AG04450 (cell line): ENCODE measurements around the gene RALY. TPM values are rescaled to one million over a fixed set of nuclear protein-coding genes. Genes with fewer than 3 reads are reported as not detected.

Experiments used
- CTCF ChIA-PET: fragments of 300-600, 350-600 bp; formaldehyde crosslinking; extraction: SDS; loops from one replicate; lab custom pipeline; 2022; ENCODE audit warnings: antibody characterized with exemption, inconsistent platforms; lab: Charles Lee
- POLR2A ChIA-PET: fragments of 350-600 bp; formaldehyde crosslinking; extraction: SDS; loops from one replicate; lab custom pipeline; 2021; ENCODE audit warnings: antibody characterized with exemption, inconsistent platforms; lab: Yijun Ruan, JAX
- DNase-seq: peaks from one replicate; pipeline ENCODE4 v3.0.0-alpha.2; 2011; ENCODE audit warnings: low read depth, low spot score
- H3K27ac ChIP-seq: one replicate; pipeline ENCODE4 v1.5.1; 2012; ENCODE audit warnings: low read depth, low read length, control low read depth
- H3K27me3 ChIP-seq: one replicate; pipeline ENCODE4 v1.6.0; 2012; ENCODE audit warnings: low read length; ENCODE audit not compliant: control insufficient read depth, insufficient read depth
- H3K4me3 ChIP-seq: 2 replicates; pipeline ENCODE4 v1.5.1; 2011; ENCODE audit warnings: mild to moderate bottlenecking, low read depth, low read length, control low read depth
- H3K9me3 ChIP-seq: 2 replicates; pipeline ENCODE4 v1.5.1; 2012; ENCODE audit warnings: low read length; ENCODE audit not compliant: control insufficient read depth, insufficient read depth
- CTCF ChIP-seq: IDR thresholded peaks from 2 replicates; pipeline ENCODE4 v1.5.1; 2011; ENCODE audit warnings: low read depth, low read length, control low read depth, inconsistent platforms
- polyA plus RNA-seq: library from polyadenylated mRNA; depleted of rRNA; stranded (reverse); fragments of >200 nt; gene quantifications from 2 replicates; pipeline ENCODE4 v1.2.3, GENCODE V29; 2011

Gene RALY
- polyA plus RNA-seq, 1 experiment: 79.2 TPM

- Histone ChIP-seq H3K4me3 (no peak overlapping the region), H3K27me3 (no peaks in the 10 kb centered on the region), H3K27ac (no peak overlapping the region), H3K9me3 (no peaks in the 10 kb centered on the region)
- POLR2A ChIA-PET: no interaction called here
- no peak for TF ChIP-seq CTCF
- CTCF ChIA-PET: interaction anchor here (0.7 kb wide), 1 partner anchor 30 kb away, joined by 3 read pairs; no protein-coding TSS in a partner anchor
- DNase-seq: no peak
Measured at GRCh38 chr20:34098570-34098969, 104.9 kb downstream of the RALY start.

GRCh38 chr20:34099675-34100074 lies 106.0 kb downstream of the RALY start:
- Histone ChIP-seq H3K4me3 (no peak overlapping the region), H3K9me3 (no peaks in the 10 kb centered on the region), H3K27me3 (no peaks in the 10 kb centered on the region), H3K27ac (no peak overlapping the region)
- ChIA-PET POLR2A (interaction anchor here (1.4 kb wide), 1 partner anchor 13 kb away, joined by 3 read pairs; the partner anchor contains the start of gene EIF2S2), CTCF (interaction anchor here (1.3 kb wide), 1 partner anchor 237 kb away, joined by 3 read pairs; no protein-coding TSS in a partner anchor)
- DNase-seq: no peak
- TF ChIP-seq CTCF: no peak

GRCh38 chr20:34100576-34100975 lies 106.9 kb downstream of the RALY start:
- CTCF ChIA-PET: no interaction called here
- POLR2A ChIA-PET: interaction anchor here (1.4 kb wide), 2 partner anchors 9 to 12 kb away, joined by 3 read pairs; partner anchors contain the start of gene EIF2S2
- no peaks in the 10 kb centered on the region for H3K9me3 ChIP-seq
- H3K27ac ChIP-seq: no peak overlapping the region
- TF ChIP-seq CTCF: no peak
- H3K27me3 ChIP-seq: no peaks in the 10 kb centered on the region
- no peak for DNase-seq
- H3K4me3 ChIP-seq: no peak overlapping the region

GRCh38 chr20:34102342-34102741 lies 108.6 kb downstream of the RALY start:
- TF ChIP-seq CTCF: no peak
- DNase-seq: no peak
- H3K27ac ChIP-seq: no peak overlapping the region
- CTCF ChIA-PET: interaction anchor here (1.9 kb wide), 1 partner anchor 239 kb away, joined by 6 read pairs; no protein-coding TSS in a partner anchor
- POLR2A ChIA-PET: no interaction called here
- no peaks in the 10 kb centered on the region for H3K9me3 ChIP-seq
- no peak overlapping the region for H3K4me3 ChIP-seq
- no peaks in the 10 kb centered on the region for H3K27me3 ChIP-seq

- no peak for DNase-seq
- no peak overlapping the region for H3K4me3 ChIP-seq
- POLR2A ChIA-PET: interaction anchor here (1.7 kb wide), 1 partner anchor 9 kb away, joined by 8 read pairs; the partner anchor contains the start of gene EIF2S2
- no peak for TF ChIP-seq CTCF
- H3K27ac ChIP-seq: no peak overlapping the region
- H3K9me3 ChIP-seq: no peaks in the 10 kb centered on the region
- no peaks in the 10 kb centered on the region for H3K27me3 ChIP-seq
- CTCF ChIA-PET: interaction anchor here (1.2 kb wide), 1 partner anchor 241 kb away, joined by 3 read pairs; no protein-coding TSS in a partner anchor
Measured at GRCh38 chr20:34104059-34104458, 110.3 kb downstream of the RALY start.
